Measurements from ENCODE around the gene OGFR.

- no peak for TF ChIP-seq CTCF (IDR thresholded peaks at IDR 0.05)
- no peak for TF ChIP-seq POLR2A (IDR thresholded peaks at IDR 0.05)
- no peak for TF ChIP-seq POLR2AphosphoS5 (IDR thresholded peaks at IDR 0.05)
Observed at GRCh38 chr20:62859721-62860120, 55.1 kb downstream of the OGFR start.

All from prostate gland (tissue), 2 donors.